WTC11 (cell line): ENCODE measurements around the gene ABTB2. TPM values are rescaled to one million over a fixed set of nuclear protein-coding genes. Genes with fewer than 3 reads are reported as not detected.

Experiments
- ATAC-seq: fragments of 200-7000 bp; cut with Tn5 transposase; 2 replicates; pipeline ENCODE4 v1.10.0; 2021; ENCODE audit warnings: mild to moderate bottlenecking, moderate library complexity
- CTCF ChIA-PET: fragments of 300-600 bp; sonication (Branson Sonifier 250); formaldehyde crosslinking; loops from one replicate; lab custom pipeline; 2021; ENCODE audit warnings: antibody characterized with exemption; lab: Charles Lee
- POLR2A ChIA-PET: fragments of 350-600 bp; sonication (Branson Sonifier 250); formaldehyde crosslinking; loops from one replicate; lab custom pipeline; 2021; ENCODE audit warnings: antibody characterized with exemption; lab: Charles Lee
- DNase-seq: peaks from one replicate; pipeline ENCODE4 v3.0.0; 2021; ENCODE audit warnings: low spot score
- H3K27ac Mint-ChIP-seq: 2 replicates; pipeline ENCODE4 v1.8.0; 2021; ENCODE audit warnings: mixed read lengths
- H3K27me3 Mint-ChIP-seq: 2 replicates; pipeline ENCODE4 v1.8.0; 2021; ENCODE audit warnings: low read depth, mild to moderate bottlenecking, moderate library complexity, mixed read lengths
- H3K36me3 Mint-ChIP-seq: 2 replicates; pipeline ENCODE4 v1.8.0; 2021; ENCODE audit warnings: mixed read lengths
- H3K4me1 Mint-ChIP-seq: 2 replicates; pipeline ENCODE4 v1.8.0; 2022; ENCODE audit warnings: mixed read lengths
- H3K4me3 Mint-ChIP-seq: 2 replicates; pipeline ENCODE4 v1.8.0; 2021; ENCODE audit warnings: mild to moderate bottlenecking, moderate library complexity, mixed read lengths
- H3K9me3 Mint-ChIP-seq: 2 replicates; pipeline ENCODE4 v1.8.0; 2021; ENCODE audit warnings: mixed read lengths
- CBFB ChIP-seq: sonication (generic); formaldehyde crosslinking; IDR thresholded peaks from 2 replicates; pipeline ENCODE4 v1.8.1; 2022; ENCODE audit warnings: mild to moderate bottlenecking, low read depth, missing genetic modification reagents
- CREM ChIP-seq: sonication (generic); formaldehyde crosslinking; IDR thresholded peaks from 2 replicates; pipeline ENCODE4 v1.8.1; 2022; ENCODE audit warnings: mild to moderate bottlenecking, missing genetic modification reagents, moderate library complexity
- E2F1 ChIP-seq: sonication (generic); formaldehyde crosslinking; IDR thresholded peaks from 2 replicates; pipeline ENCODE4 v1.8.0; 2022; ENCODE audit warnings: mild to moderate bottlenecking, missing genetic modification reagents
- GRHL2 ChIP-seq: fragments of 250-450 bp; sonication (Bioruptor Pico); IDR thresholded peaks from 2 replicates; pipeline ENCODE4 v1.8.0; 2022; ENCODE audit warnings: mild to moderate bottlenecking, moderate library complexity; ENCODE audit not compliant: insufficient replicate concordance, severe bottlenecking
- JUN ChIP-seq: sonication (generic); formaldehyde crosslinking; IDR thresholded peaks from 2 replicates; pipeline ENCODE4 v1.8.0; 2023; ENCODE audit warnings: mild to moderate bottlenecking, missing genetic modification reagents
- NR2C2 ChIP-seq: sonication (generic); formaldehyde crosslinking; IDR thresholded peaks from 2 replicates; pipeline ENCODE4 v1.8.0; 2022; ENCODE audit warnings: mild to moderate bottlenecking, missing genetic modification reagents
- RELA ChIP-seq: sonication (generic); formaldehyde crosslinking; IDR thresholded peaks from 2 replicates; pipeline ENCODE4 v1.8.1; 2022; ENCODE audit warnings: missing genetic modification reagents, mild to moderate bottlenecking, borderline replicate concordance
- RORB ChIP-seq: fragments of 250-450 bp; sonication (Bioruptor Pico); IDR thresholded peaks from 2 replicates; pipeline ENCODE4 v1.9.0; 2021; ENCODE audit warnings: mild to moderate bottlenecking
- TCF7 ChIP-seq: sonication (generic); formaldehyde crosslinking; IDR thresholded peaks from 2 replicates; pipeline ENCODE4 v1.8.0; 2022; ENCODE audit warnings: mild to moderate bottlenecking, low read depth, missing genetic modification reagents, moderate library complexity
- TEAD4 ChIP-seq: sonication (generic); formaldehyde crosslinking; IDR thresholded peaks from 2 replicates; pipeline ENCODE4 v1.8.0; 2022; ENCODE audit warnings: mild to moderate bottlenecking, missing genetic modification reagents
- TP53 ChIP-seq: sonication (generic); formaldehyde crosslinking; IDR thresholded peaks from 2 replicates; pipeline ENCODE4 v1.8.1; 2023; ENCODE audit warnings: mild to moderate bottlenecking, missing genetic modification reagents
- ZSCAN18 ChIP-seq: fragments of 250-450 bp; sonication (Bioruptor Pico); IDR thresholded peaks from 2 replicates; pipeline ENCODE4 v2.1.2; 2022; ENCODE audit warnings: mild to moderate bottlenecking, moderate library complexity
- total RNA-seq: library from RNA; stranded (reverse); gene quantifications from 3 replicates; pipeline ENCODE4 v1.2.3, GENCODE V29; 2021
- TF ChIP-seq, protein P1 (sequence below): sonication (generic); formaldehyde crosslinking; IDR thresholded peaks from 2 replicates; pipeline ENCODE4 v1.8.1; 2023; ENCODE audit warnings: mild to moderate bottlenecking, missing genetic modification reagents, moderate library complexity
- TF ChIP-seq, protein P2 (sequence below): sonication (generic); formaldehyde crosslinking; IDR thresholded peaks from 2 replicates; pipeline ENCODE4 v1.8.0; 2023; ENCODE audit warnings: missing genetic modification reagents, mild to moderate bottlenecking, borderline replicate concordance
- TF ChIP-seq, protein P3 (sequence below): sonication (generic); formaldehyde crosslinking; IDR thresholded peaks from 2 replicates; pipeline ENCODE4 v1.8.1; 2022; ENCODE audit warnings: mild to moderate bottlenecking, moderate library complexity, missing genetic modification reagents
- TF ChIP-seq, protein P4 (sequence below): sonication (generic); formaldehyde crosslinking; IDR thresholded peaks from 2 replicates; pipeline ENCODE4 v1.8.1; 2023; ENCODE audit warnings: mild to moderate bottlenecking, missing genetic modification reagents, moderate library complexity

The ABTB2 gene
- total RNA-seq, 1 experiment from 2014 or later, result 12.8 TPM

- POLR2A ChIA-PET, result no interaction called here
Measured at GRCh38 chr11:34271727-34272126, 86.1 kb downstream of the ABTB2 start.

GRCh38 chr11:34270711-34271110, 87.1 kb downstream of the ABTB2 start:
- CTCF ChIA-PET, result interaction anchor here (1.1 to 1.7 kb wide), 3 partner anchors 77 to 96 kb away, joined by 3 to 8 read pairs (median 3); no protein-coding TSS in a partner anchor
- Mint-ChIP-seq H3K36me3 (no peaks in the 10 kb centered on the region), H3K27ac (no peak overlapping the region), H3K4me1 (peaks cover 40% of the 10 kb centered on the region), H3K9me3 (no peaks in the 10 kb centered on the region), H3K27me3 (no peaks in the 10 kb centered on the region), H3K4me3 (no peak overlapping the region)
- POLR2A ChIA-PET, result no interaction called here
- no peak for TF ChIP-seq TP53 (CRISPR knock-in tag)
- TF ChIP-seq TCF7 (CRISPR knock-in tag), result no peak
- no peak for TF ChIP-seq NR2C2
- TF ChIP-seq GRHL2 (CRISPR knock-in tag), result no peak
- DNase-seq (no peak), ATAC-seq (no peak)

More at GRCh38 chr11:34271727-34272126, 86.1 kb downstream of the ABTB2 start:
- DNase-seq (no peak), ATAC-seq (no peak)
- Mint-ChIP-seq H3K4me3 (no peak overlapping the region), H3K4me1 (peaks cover 36% of the 10 kb centered on the region), H3K27ac (no peak overlapping the region), H3K36me3 (no peaks in the 10 kb centered on the region), H3K27me3 (no peaks in the 10 kb centered on the region), H3K9me3 (no peaks in the 10 kb centered on the region)
- TF ChIP-seq, protein P1, sequence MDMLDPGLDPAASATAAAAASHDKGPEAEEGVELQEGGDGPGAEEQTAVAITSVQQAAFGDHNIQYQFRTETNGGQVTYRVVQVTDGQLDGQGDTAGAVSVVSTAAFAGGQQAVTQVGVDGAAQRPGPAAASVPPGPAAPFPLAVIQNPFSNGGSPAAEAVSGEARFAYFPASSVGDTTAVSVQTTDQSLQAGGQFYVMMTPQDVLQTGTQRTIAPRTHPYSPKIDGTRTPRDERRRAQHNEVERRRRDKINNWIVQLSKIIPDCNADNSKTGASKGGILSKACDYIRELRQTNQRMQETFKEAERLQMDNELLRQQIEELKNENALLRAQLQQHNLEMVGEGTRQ (CRISPR knock-in tag), result no peak
- TF ChIP-seq E2F1 (no peak), RELA (CRISPR knock-in tag) (no peak), JUN (CRISPR knock-in tag) (no peak), TEAD4 (CRISPR knock-in tag) (no peak), CBFB (no peak), TCF7 (CRISPR knock-in tag) (no peak), NR2C2 (no peak), CREM (CRISPR knock-in tag) (no peak), TP53 (CRISPR knock-in tag) (no peak), ZSCAN18 (CRISPR knock-in tag) (no peak), RORB (CRISPR knock-in tag) (no peak)
- TF ChIP-seq, protein P2, sequence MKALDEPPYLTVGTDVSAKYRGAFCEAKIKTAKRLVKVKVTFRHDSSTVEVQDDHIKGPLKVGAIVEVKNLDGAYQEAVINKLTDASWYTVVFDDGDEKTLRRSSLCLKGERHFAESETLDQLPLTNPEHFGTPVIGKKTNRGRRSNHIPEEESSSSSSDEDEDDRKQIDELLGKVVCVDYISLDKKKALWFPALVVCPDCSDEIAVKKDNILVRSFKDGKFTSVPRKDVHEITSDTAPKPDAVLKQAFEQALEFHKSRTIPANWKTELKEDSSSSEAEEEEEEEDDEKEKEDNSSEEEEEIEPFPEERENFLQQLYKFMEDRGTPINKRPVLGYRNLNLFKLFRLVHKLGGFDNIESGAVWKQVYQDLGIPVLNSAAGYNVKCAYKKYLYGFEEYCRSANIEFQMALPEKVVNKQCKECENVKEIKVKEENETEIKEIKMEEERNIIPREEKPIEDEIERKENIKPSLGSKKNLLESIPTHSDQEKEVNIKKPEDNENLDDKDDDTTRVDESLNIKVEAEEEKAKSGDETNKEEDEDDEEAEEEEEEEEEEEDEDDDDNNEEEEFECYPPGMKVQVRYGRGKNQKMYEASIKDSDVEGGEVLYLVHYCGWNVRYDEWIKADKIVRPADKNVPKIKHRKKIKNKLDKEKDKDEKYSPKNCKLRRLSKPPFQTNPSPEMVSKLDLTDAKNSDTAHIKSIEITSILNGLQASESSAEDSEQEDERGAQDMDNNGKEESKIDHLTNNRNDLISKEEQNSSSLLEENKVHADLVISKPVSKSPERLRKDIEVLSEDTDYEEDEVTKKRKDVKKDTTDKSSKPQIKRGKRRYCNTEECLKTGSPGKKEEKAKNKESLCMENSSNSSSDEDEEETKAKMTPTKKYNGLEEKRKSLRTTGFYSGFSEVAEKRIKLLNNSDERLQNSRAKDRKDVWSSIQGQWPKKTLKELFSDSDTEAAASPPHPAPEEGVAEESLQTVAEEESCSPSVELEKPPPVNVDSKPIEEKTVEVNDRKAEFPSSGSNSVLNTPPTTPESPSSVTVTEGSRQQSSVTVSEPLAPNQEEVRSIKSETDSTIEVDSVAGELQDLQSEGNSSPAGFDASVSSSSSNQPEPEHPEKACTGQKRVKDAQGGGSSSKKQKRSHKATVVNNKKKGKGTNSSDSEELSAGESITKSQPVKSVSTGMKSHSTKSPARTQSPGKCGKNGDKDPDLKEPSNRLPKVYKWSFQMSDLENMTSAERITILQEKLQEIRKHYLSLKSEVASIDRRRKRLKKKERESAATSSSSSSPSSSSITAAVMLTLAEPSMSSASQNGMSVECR, result no peak
- TF ChIP-seq, protein P3, sequence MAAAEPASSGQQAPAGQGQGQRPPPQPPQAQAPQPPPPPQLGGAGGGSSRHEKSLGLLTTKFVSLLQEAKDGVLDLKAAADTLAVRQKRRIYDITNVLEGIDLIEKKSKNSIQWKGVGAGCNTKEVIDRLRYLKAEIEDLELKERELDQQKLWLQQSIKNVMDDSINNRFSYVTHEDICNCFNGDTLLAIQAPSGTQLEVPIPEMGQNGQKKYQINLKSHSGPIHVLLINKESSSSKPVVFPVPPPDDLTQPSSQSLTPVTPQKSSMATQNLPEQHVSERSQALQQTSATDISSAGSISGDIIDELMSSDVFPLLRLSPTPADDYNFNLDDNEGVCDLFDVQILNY, result no peak
- TF ChIP-seq, protein P4, sequence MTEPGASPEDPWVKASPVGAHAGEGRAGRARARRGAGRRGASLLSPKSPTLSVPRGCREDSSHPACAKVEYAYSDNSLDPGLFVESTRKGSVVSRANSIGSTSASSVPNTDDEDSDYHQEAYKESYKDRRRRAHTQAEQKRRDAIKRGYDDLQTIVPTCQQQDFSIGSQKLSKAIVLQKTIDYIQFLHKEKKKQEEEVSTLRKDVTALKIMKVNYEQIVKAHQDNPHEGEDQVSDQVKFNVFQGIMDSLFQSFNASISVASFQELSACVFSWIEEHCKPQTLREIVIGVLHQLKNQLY (CRISPR knock-in tag), result no peak
- CTCF ChIA-PET, result interaction anchor here (0.5 to 1.7 kb wide), 4 partner anchors 48 to 97 kb away, joined by 3 to 8 read pairs (median 4); no protein-coding TSS in a partner anchor
